ENCODE data around the gene DCLK1.

DNA sequence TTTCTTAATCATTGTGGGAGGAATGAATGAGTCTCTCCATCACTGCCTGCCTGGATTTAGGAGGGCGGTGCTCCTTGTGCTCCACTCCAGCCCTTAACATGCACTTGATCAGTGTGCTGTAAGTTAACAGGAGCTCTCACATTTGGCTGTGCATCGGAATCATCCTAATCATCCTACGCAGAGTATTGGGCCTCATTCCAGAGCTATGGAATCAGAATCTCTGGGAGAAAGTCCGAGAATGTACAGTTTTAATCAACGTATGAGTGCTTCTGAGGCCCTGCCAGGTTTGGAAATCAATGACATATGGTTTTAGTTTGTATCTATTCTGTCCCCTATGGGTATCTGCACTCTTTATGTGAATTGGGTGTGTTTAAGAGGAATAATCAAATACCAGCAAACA, 34.9 kb upstream of the DCLK1 start:
- TF ChIP-seq, protein P1, sequence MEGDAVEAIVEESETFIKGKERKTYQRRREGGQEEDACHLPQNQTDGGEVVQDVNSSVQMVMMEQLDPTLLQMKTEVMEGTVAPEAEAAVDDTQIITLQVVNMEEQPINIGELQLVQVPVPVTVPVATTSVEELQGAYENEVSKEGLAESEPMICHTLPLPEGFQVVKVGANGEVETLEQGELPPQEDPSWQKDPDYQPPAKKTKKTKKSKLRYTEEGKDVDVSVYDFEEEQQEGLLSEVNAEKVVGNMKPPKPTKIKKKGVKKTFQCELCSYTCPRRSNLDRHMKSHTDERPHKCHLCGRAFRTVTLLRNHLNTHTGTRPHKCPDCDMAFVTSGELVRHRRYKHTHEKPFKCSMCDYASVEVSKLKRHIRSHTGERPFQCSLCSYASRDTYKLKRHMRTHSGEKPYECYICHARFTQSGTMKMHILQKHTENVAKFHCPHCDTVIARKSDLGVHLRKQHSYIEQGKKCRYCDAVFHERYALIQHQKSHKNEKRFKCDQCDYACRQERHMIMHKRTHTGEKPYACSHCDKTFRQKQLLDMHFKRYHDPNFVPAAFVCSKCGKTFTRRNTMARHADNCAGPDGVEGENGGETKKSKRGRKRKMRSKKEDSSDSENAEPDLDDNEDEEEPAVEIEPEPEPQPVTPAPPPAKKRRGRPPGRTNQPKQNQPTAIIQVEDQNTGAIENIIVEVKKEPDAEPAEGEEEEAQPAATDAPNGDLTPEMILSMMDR (IDR thresholded peaks at IDR 0.05), result no peak
- no peak for TF ChIP-seq POLR2A (IDR thresholded peaks at IDR 0.05)

Data from body of pancreas (tissue), 4 donors.